Endothelial cell of umbilical vein (primary cell): Measurements from ENCODE around the gene WDR18. TPM values are rescaled to one million over a fixed set of nuclear protein-coding genes. Genes with fewer than 3 reads are reported as not detected.

Source experiments
- BruUV-seq: library from RNA; stranded (reverse); fragments of 400-500 nt; replicated peaks from 2 replicates; lab custom pipeline; 2021; lab: Mats Ljungman, UMichigan
- CTCF ChIA-PET: fragments of 300-600, 350-600 bp; sonication (Branson Sonifier 250); formaldehyde crosslinking; loops from one replicate; lab custom pipeline; 2021; ENCODE audit warnings: antibody characterized with exemption, inconsistent platforms; lab: Charles Lee
- POLR2A ChIA-PET: fragments of 300-600, 350-600 bp; sonication (Branson Sonifier 250); formaldehyde crosslinking; loops from one replicate; lab custom pipeline; 2021; ENCODE audit warnings: antibody characterized with exemption, inconsistent platforms; lab: Charles Lee
- DNase-seq: peaks from one replicate; pipeline ENCODE4 v3.0.0-alpha.2; 2011; ENCODE audit warnings: low read depth, low spot score
- FAIRE-seq: peaks from 2 replicates; lab custom pipeline; 2011; peaks lifted over from hg19 to GRCh38; lab: Jason Lieb, UNC
- H2AFZ ChIP-seq: 2 replicates; pipeline ENCODE4 v1.6.0; 2012; ENCODE audit warnings: low read depth, low read length, control low read depth, inconsistent platforms
- H3K27ac ChIP-seq: 2 replicates; pipeline ENCODE4 v1.5.1; 2011; ENCODE audit warnings: low read depth, mild to moderate bottlenecking, control low read depth, low read length, moderate library complexity; ENCODE audit not compliant: insufficient read depth
- H3K27me3 ChIP-seq, 2 experiments: 2 replicates each; pipeline versions ENCODE4 v1.6.0 to v1.6.1; 2011; ENCODE audit warnings: low read length in 2 of 2, mixed read lengths in 1 of 2; ENCODE audit not compliant: control insufficient read depth in 2 of 2, insufficient read depth in 2 of 2
- H3K36me3 ChIP-seq, 2 experiments: 2 replicates in 1 of 2; 3 replicates in 1 of 2; pipeline ENCODE4 v1.5.1; 2011; ENCODE audit warnings: low read length in 2 of 2, mild to moderate bottlenecking in 1 of 2, moderate library complexity in 1 of 2; ENCODE audit not compliant: control insufficient read depth in 2 of 2, insufficient read depth in 2 of 2; ENCODE audit errors: extremely low read depth in 1 of 2
- H3K4me1 ChIP-seq: 3 replicates; pipeline ENCODE4 v1.5.1; 2011; ENCODE audit warnings: mild to moderate bottlenecking, low read length; ENCODE audit not compliant: control insufficient read depth, insufficient read depth; ENCODE audit errors: extremely low read depth
- H3K4me2 ChIP-seq: 2 replicates; pipeline ENCODE4 v1.6.1; 2011; ENCODE audit warnings: low read length, control low read depth, mixed read lengths; ENCODE audit not compliant: insufficient read depth
- H3K4me3 ChIP-seq, 3 experiments: fragments of 200-600 bp in 1 of 3; sonication (generic), shearing (Covaris generic) in 1 of 3; replicated peaks in 1 of 3; 2 replicates each; pipeline ENCODE4 v1.5.1; 2011 to 2016; ENCODE audit warnings: control low read depth in 3 of 3, low read length in 3 of 3, mild to moderate bottlenecking in 2 of 3, inconsistent platforms in 1 of 3, low read depth in 1 of 3, moderate library complexity in 1 of 3; ENCODE audit not compliant: insufficient read depth in 1 of 3
- H3K79me2 ChIP-seq: 2 replicates; pipeline ENCODE4 v1.6.0; 2012; ENCODE audit warnings: low read length, inconsistent platforms; ENCODE audit not compliant: control insufficient read depth, insufficient read depth
- H3K9ac ChIP-seq: replicated peaks from 2 replicates; pipeline ENCODE3; 2011; ENCODE audit warnings: low read length, control low read depth; ENCODE audit not compliant: insufficient read depth; ENCODE audit errors: extremely low read depth
- H3K9me1 ChIP-seq: replicated peaks from 3 replicates; pipeline ENCODE4 v1.6.0; 2011; ENCODE audit warnings: mild to moderate bottlenecking, low read length; ENCODE audit not compliant: control insufficient read depth, insufficient read depth; ENCODE audit errors: extremely low read depth
- H3K9me3 ChIP-seq: replicated peaks from 2 replicates; pipeline ENCODE4 v1.5.1; 2012; ENCODE audit warnings: low read length, inconsistent platforms; ENCODE audit not compliant: control insufficient read depth, insufficient read depth
- H4K20me1 ChIP-seq: replicated peaks from 2 replicates; pipeline ENCODE3; 2011; ENCODE audit warnings: mild to moderate bottlenecking, low read length; ENCODE audit not compliant: control insufficient read depth, insufficient read depth; ENCODE audit errors: extremely low read depth
- EZH2 ChIP-seq: IDR thresholded peaks from 2 replicates; pipeline ENCODE4 v1.6.1; 2012; ENCODE audit warnings: borderline replicate concordance, low read depth, mild to moderate bottlenecking, moderate library complexity, low read length, inconsistent platforms; ENCODE audit not compliant: severe bottlenecking
- FOS ChIP-seq: IDR thresholded peaks from 2 replicates; pipeline ENCODE4 v1.6.1; 2011; ENCODE audit warnings: mild to moderate bottlenecking, low read length, moderate library complexity, borderline replicate concordance; ENCODE audit not compliant: insufficient read depth
- GATA2 ChIP-seq: IDR thresholded peaks from 2 replicates; pipeline ENCODE4 v1.7.0; 2011; ENCODE audit warnings: low read depth, mild to moderate bottlenecking, moderate library complexity, mixed read lengths, low read length; ENCODE audit not compliant: insufficient read length, insufficient read depth
- JUN ChIP-seq: IDR thresholded peaks from 2 replicates; pipeline ENCODE4 v1.6.1; 2011; ENCODE audit warnings: borderline replicate concordance, low read depth; ENCODE audit not compliant: insufficient read length, insufficient read depth
- MAX ChIP-seq: IDR thresholded peaks from 2 replicates; pipeline ENCODE4 v1.6.1; 2011; ENCODE audit not compliant: insufficient read depth, insufficient read length
- MYC ChIP-seq: IDR thresholded peaks from one replicate; pipeline ENCODE4 v1.6.1; 2011; ENCODE audit warnings: mild to moderate bottlenecking, low read depth, low read length
- POLR2A ChIP-seq: IDR thresholded peaks from 2 replicates; pipeline ENCODE4 v1.6.1; 2012; ENCODE audit warnings: low read depth, mild to moderate bottlenecking, control low read depth, low read length
- POLR2AphosphoS5 ChIP-seq: IDR thresholded peaks from 2 replicates; pipeline ENCODE4 v1.6.1; 2012; ENCODE audit warnings: low read depth, mild to moderate bottlenecking, control low read depth, low read length, moderate library complexity; ENCODE audit not compliant: insufficient read depth
- dilution Hi-C: fragments of 300-500 bp; cut with MboI; formaldehyde crosslinking; loops from one replicate; pipeline ENCODE4 v1.15.0; 2019; ENCODE audit warnings: low sequenced_read_pairs; ENCODE audit not compliant: extremely low pct_ligation_motif_present
- intact Hi-C: fragments of 100-400 bp; cut with micrococcal nuclease; formaldehyde crosslinking; loops from one replicate; pipeline ENCODE4 v1.10.0; 2022
- polyA plus RNA-seq, 4 experiments: library from polyadenylated mRNA; depleted of rRNA in 3 of 4; stranded (reverse) in 3 of 4; unstranded in 1 of 4; fragments of >200 nt; gene quantifications; 2 replicates each; pipeline versions ENCODE4 v1.2.1 to v1.2.3, GENCODE V29; 2011 to 2012; ENCODE audit warnings: missing spikeins in 1 of 4
- total RNA-seq: library from RNA; stranded (reverse); gene quantifications from 2 replicates; pipeline ENCODE4 v1.2.3, GENCODE V29; 2021
- TF ChIP-seq, protein P1 (sequence below), 2 donors: IDR thresholded peaks; 1 replicate in 1 of 2; 2 replicates in 1 of 2; pipeline ENCODE4 v1.5.1; 2011; ENCODE audit warnings: low read length in 2 of 2, mild to moderate bottlenecking in 2 of 2, moderate library complexity in 2 of 2, control low read depth in 1 of 2, inconsistent platforms in 1 of 2, low read depth in 1 of 2; ENCODE audit not compliant: insufficient read depth in 1 of 2; ENCODE audit errors: extremely low read depth in 1 of 2

Gene WDR18
- total and polyA plus RNA-seq, 2 donors (not counting 3 experiments of a cell fraction or from before 2014, with no cell fraction given), result 54.8 to 102 TPM

DNA sequence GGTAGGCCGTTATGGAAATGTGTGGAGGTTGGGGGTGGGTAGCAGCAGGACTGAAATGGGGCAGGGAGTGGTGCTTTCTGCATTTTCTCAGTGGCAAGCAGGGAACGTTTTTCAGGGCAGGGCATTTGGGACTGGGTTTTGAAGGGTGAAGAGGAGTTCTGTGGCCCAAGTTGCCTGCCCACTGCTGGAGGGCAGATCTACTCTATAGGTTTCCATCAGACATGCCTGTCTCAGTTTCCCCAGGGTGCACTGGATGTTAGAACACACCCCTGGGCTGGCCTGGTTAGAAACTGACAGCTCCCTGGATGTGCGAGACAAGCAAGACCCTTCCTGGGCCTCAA lies 15.2 kb downstream of the WDR18 start:
- Histone ChIP-seq H4K20me1 (no peaks in the 10 kb centered on the region), H3K4me3 (no peak overlapping the region), H3K9me3 (no peaks in the 10 kb centered on the region), H3K4me1 (no peaks in the 10 kb centered on the region), H3K9me1 (no peaks in the 10 kb centered on the region), H3K9ac (no peak overlapping the region), H3K4me2 (no peak overlapping the region), H3K79me2 (no peaks in the 10 kb centered on the region), H3K36me3 (no peaks in the 10 kb centered on the region), H3K27me3 (peaks cover 20 to 27% of the 10 kb centered on the region in 2 experiments), H3K27ac (no peak overlapping the region), H2AFZ (no peak overlapping the region)
- DNase-seq, result no peak
- CTCF ChIA-PET, result no interaction called here
- POLR2A ChIA-PET, result no interaction called here
- intact Hi-C loops, result loop anchor here (5.0 kb wide), 1 partner anchor 243 kb away; the partner anchor contains the start of gene ATP5F1D
- TF ChIP-seq EZH2, result no peak
- TF ChIP-seq POLR2A, result no peak
- TF ChIP-seq MYC, result no peak
- no peak for TF ChIP-seq JUN
- TF ChIP-seq MAX, result no peak
- TF ChIP-seq, protein P1, sequence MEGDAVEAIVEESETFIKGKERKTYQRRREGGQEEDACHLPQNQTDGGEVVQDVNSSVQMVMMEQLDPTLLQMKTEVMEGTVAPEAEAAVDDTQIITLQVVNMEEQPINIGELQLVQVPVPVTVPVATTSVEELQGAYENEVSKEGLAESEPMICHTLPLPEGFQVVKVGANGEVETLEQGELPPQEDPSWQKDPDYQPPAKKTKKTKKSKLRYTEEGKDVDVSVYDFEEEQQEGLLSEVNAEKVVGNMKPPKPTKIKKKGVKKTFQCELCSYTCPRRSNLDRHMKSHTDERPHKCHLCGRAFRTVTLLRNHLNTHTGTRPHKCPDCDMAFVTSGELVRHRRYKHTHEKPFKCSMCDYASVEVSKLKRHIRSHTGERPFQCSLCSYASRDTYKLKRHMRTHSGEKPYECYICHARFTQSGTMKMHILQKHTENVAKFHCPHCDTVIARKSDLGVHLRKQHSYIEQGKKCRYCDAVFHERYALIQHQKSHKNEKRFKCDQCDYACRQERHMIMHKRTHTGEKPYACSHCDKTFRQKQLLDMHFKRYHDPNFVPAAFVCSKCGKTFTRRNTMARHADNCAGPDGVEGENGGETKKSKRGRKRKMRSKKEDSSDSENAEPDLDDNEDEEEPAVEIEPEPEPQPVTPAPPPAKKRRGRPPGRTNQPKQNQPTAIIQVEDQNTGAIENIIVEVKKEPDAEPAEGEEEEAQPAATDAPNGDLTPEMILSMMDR (IDR thresholded peaks at IDR 0.05; ENCODE audit: extremely low read depth in 1 of 2, insufficient read depth in 1 of 2, low read depth in 1 of 2, low read length in 2 of 2), result no peak
- no peak for TF ChIP-seq POLR2AphosphoS5
- no peak for TF ChIP-seq FOS
- TF ChIP-seq GATA2, result no peak
- no peak for FAIRE-seq
- dilution Hi-C loops, result no loop called here
- no TSS peak for BruUV-seq
